GM18868 (cell line): Measurements from ENCODE around the gene PDE4D.

Experiments used
- ATAC-seq: cut with Tn5 transposase; IDR thresholded peaks from one replicate; pipeline ENCODE4 v1.9.1; 2021; ENCODE audit warnings: mild to moderate bottlenecking, moderate library complexity; ENCODE audit not compliant: unreplicated experiment

Gene PDE4D

GRCh38 chr5:59346982-59347381 lies 546.5 kb downstream of the PDE4D start:
- no peak for ATAC-seq

GRCh38 chr5:59346514-59346913 lies 547.0 kb downstream of the PDE4D start:
- no peak for ATAC-seq

- ATAC-seq = no peak
Measured at GRCh38 chr5:59342181-59342580, 551.3 kb downstream of the PDE4D start.

- ATAC-seq = no peak
Measured at GRCh38 chr5:59341760-59342159, 551.8 kb downstream of the PDE4D start.

GRCh38 chr5:59341155-59341554 lies 552.4 kb downstream of the PDE4D start:
- no peak for ATAC-seq

GRCh38 chr5:59340637-59341036 lies 552.9 kb downstream of the PDE4D start:
- ATAC-seq = no peak

- ATAC-seq = no peak
Measured at GRCh38 chr5:59337240-59337639, 556.3 kb downstream of the PDE4D start.

- no peak for ATAC-seq
Measured at GRCh38 chr5:59335544-59335943, 558.0 kb downstream of the PDE4D start.

GRCh38 chr5:59333416-59333815 lies 560.1 kb downstream of the PDE4D start:
- ATAC-seq = no peak

- no peak for ATAC-seq
Measured at GRCh38 chr5:59332236-59332973, 561.1 kb downstream of the PDE4D start.

- no peak for ATAC-seq
Measured at GRCh38 chr5:59330680-59331079, 562.8 kb downstream of the PDE4D start.

- no peak for ATAC-seq
Measured at GRCh38 chr5:59328709-59329296, 564.7 kb downstream of the PDE4D start.

- ATAC-seq = no peak
Measured at GRCh38 chr5:59327191-59327980, 566.1 kb downstream of the PDE4D start.

- no peak for ATAC-seq
Measured at GRCh38 chr5:59326596-59326995, 566.9 kb downstream of the PDE4D start.

GRCh38 chr5:59325070-59325469 lies 568.5 kb downstream of the PDE4D start:
- ATAC-seq = no peak

- no peak for ATAC-seq
Measured at GRCh38 chr5:59322894-59323293, 570.6 kb downstream of the PDE4D start.

- no peak for ATAC-seq
Measured at GRCh38 chr5:59322058-59322457, 571.5 kb downstream of the PDE4D start.

- ATAC-seq = no peak
Measured at GRCh38 chr5:59321642-59322041, 571.9 kb downstream of the PDE4D start.

GRCh38 chr5:59320420-59320819 lies 573.1 kb downstream of the PDE4D start:
- no peak for ATAC-seq

GRCh38 chr5:59319250-59319649 lies 574.3 kb downstream of the PDE4D start:
- ATAC-seq = no peak

- ATAC-seq = no peak
Measured at GRCh38 chr5:59317774-59318205, 575.7 kb downstream of the PDE4D start.
